Liver (tissue), 9 donors: ENCODE results near the gene NEK10. TPM values are rescaled to one million over a fixed set of nuclear protein-coding genes. Genes with fewer than 3 reads are reported as not detected.

Experiments
- DNase-seq: peaks from one replicate; pipeline ENCODE4 v3.0.0-alpha.2; 2017; ENCODE audit warnings: low spot score
- H3K27ac ChIP-seq, 2 donors: one replicate each; pipeline ENCODE4 v1.7.0; 2013; ENCODE audit warnings: inconsistent platforms in 2 of 2, low read length in 2 of 2, control low read depth in 1 of 2, low read depth in 1 of 2, mild to moderate bottlenecking in 1 of 2
- H3K27me3 ChIP-seq, 4 donors: one replicate each; pipeline versions ENCODE4 v1.6.1 to v1.7.0; 2013; ENCODE audit warnings: low read length in 3 of 4, inconsistent platforms in 1 of 4, mild to moderate bottlenecking in 1 of 4, moderate library complexity in 1 of 4; ENCODE audit not compliant: control insufficient read depth in 4 of 4, insufficient read depth in 4 of 4
- H3K36me3 ChIP-seq, 4 donors: one replicate each; pipeline versions ENCODE4 v1.6.1 to v1.7.0; 2013; ENCODE audit warnings: low read length in 3 of 4, mild to moderate bottlenecking in 3 of 4, low read depth in 1 of 4, moderate library complexity in 1 of 4; ENCODE audit not compliant: control insufficient read depth in 4 of 4, insufficient read depth in 3 of 4
- H3K4me1 ChIP-seq, 4 donors: one replicate each; pipeline versions ENCODE4 v1.6.1 to v1.7.0; 2013; ENCODE audit warnings: low read length in 3 of 4, mild to moderate bottlenecking in 3 of 4, moderate library complexity in 1 of 4; ENCODE audit not compliant: control insufficient read depth in 4 of 4, insufficient read depth in 4 of 4
- H3K4me3 ChIP-seq, 3 donors: one replicate each; pipeline versions ENCODE4 v1.6.1 to v1.7.0; 2013; ENCODE audit warnings: low read length in 3 of 3, control low read depth in 1 of 3, low read depth in 1 of 3, mild to moderate bottlenecking in 1 of 3
- H3K9ac ChIP-seq, 2 donors: one replicate each; pipeline ENCODE4 v1.7.0; 2013; ENCODE audit warnings: low read length in 2 of 2, mild to moderate bottlenecking in 2 of 2, moderate library complexity in 2 of 2, control low read depth in 1 of 2, low read depth in 1 of 2
- H3K9me3 ChIP-seq, 4 donors: one replicate each; pipeline versions ENCODE4 v1.6.1 to v1.7.0; 2013; ENCODE audit warnings: low read length in 3 of 4; ENCODE audit not compliant: control insufficient read depth in 4 of 4
- NR2F2 ChIP-seq: IDR thresholded peaks from 2 replicates; pipeline ENCODE4 v1.6.1; 2016; ENCODE audit warnings: antibody characterized with exemption
- RAD21 ChIP-seq, 2 donors: IDR thresholded peaks; 2 replicates each; pipeline ENCODE4 v1.6.1; 2016; ENCODE audit warnings: antibody characterized with exemption in 2 of 2, mild to moderate bottlenecking in 2 of 2
- SP1 ChIP-seq: IDR thresholded peaks from 2 replicates; pipeline ENCODE4 v1.6.1; 2018; ENCODE audit warnings: antibody characterized with exemption, mild to moderate bottlenecking
- WGBS: extraction: QIAGEN DNeasy Blood & Tissue Kit; methylation state at CpG from one replicate; pipeline ENCODE4 v1.1.7; 2013; 5-methylcytosine and 5-hydroxymethylcytosine counted together
- polyA plus RNA-seq, 2 donors: library from polyadenylated mRNA; stranded (reverse) in 1 of 2; unstranded in 1 of 2; fragments of 200-250 nt in 1 of 2; fragments of >200 nt in 1 of 2; fragmentation: Nextera tagmentation in 1 of 2; extraction: Ambion mirVana in 1 of 2; gene quantifications; one replicate each; pipeline versions ENCODE4 v1.2.1 to v1.2.3, GENCODE V29; 2013 to 2015
- total RNA-seq, 2 donors: library from RNA; depleted of rRNA; stranded (reverse); fragments of >200 nt; gene quantifications; one replicate each; pipeline ENCODE4 v1.2.3, GENCODE V29; 2014
- TF ChIP-seq, protein P1 (sequence below): IDR thresholded peaks from 2 replicates; pipeline ENCODE4 v1.6.1; 2016; ENCODE audit warnings: antibody characterized with exemption, mild to moderate bottlenecking
- TF ChIP-seq, protein P2 (sequence below): fragments of 150-350 bp; IDR thresholded peaks from 2 replicates; pipeline ENCODE4 v1.5.1; 2017; ENCODE audit warnings: improper control_type of control experiment, low read depth, low read length; ENCODE audit not compliant: missing input control
- TF ChIP-seq, protein P3 (sequence below): IDR thresholded peaks from 2 replicates; pipeline ENCODE4 v1.6.1; 2016; ENCODE audit warnings: antibody characterized with exemption
- donor health status: healthy.
- donor health status: healthy.
- donor health status: healthy.
- donor health status: healthy.
- donor health status: healthy.

The NEK10 gene
- total and polyA plus RNA-seq, 4 donors: 0.23 to 2.1 (median 0.70) TPM; not detected in 1

GRCh38 chr3:27349832-27350231 is 19.4 kb downstream of the NEK10 start (continued):
- TF ChIP-seq, protein P1, sequence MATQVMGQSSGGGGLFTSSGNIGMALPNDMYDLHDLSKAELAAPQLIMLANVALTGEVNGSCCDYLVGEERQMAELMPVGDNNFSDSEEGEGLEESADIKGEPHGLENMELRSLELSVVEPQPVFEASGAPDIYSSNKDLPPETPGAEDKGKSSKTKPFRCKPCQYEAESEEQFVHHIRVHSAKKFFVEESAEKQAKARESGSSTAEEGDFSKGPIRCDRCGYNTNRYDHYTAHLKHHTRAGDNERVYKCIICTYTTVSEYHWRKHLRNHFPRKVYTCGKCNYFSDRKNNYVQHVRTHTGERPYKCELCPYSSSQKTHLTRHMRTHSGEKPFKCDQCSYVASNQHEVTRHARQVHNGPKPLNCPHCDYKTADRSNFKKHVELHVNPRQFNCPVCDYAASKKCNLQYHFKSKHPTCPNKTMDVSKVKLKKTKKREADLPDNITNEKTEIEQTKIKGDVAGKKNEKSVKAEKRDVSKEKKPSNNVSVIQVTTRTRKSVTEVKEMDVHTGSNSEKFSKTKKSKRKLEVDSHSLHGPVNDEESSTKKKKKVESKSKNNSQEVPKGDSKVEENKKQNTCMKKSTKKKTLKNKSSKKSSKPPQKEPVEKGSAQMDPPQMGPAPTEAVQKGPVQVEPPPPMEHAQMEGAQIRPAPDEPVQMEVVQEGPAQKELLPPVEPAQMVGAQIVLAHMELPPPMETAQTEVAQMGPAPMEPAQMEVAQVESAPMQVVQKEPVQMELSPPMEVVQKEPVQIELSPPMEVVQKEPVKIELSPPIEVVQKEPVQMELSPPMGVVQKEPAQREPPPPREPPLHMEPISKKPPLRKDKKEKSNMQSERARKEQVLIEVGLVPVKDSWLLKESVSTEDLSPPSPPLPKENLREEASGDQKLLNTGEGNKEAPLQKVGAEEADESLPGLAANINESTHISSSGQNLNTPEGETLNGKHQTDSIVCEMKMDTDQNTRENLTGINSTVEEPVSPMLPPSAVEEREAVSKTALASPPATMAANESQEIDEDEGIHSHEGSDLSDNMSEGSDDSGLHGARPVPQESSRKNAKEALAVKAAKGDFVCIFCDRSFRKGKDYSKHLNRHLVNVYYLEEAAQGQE: no peak
- TF ChIP-seq RAD21 (IDR thresholded peaks at IDR 0.05) (no peak), SP1 (no peak)

DNA sequence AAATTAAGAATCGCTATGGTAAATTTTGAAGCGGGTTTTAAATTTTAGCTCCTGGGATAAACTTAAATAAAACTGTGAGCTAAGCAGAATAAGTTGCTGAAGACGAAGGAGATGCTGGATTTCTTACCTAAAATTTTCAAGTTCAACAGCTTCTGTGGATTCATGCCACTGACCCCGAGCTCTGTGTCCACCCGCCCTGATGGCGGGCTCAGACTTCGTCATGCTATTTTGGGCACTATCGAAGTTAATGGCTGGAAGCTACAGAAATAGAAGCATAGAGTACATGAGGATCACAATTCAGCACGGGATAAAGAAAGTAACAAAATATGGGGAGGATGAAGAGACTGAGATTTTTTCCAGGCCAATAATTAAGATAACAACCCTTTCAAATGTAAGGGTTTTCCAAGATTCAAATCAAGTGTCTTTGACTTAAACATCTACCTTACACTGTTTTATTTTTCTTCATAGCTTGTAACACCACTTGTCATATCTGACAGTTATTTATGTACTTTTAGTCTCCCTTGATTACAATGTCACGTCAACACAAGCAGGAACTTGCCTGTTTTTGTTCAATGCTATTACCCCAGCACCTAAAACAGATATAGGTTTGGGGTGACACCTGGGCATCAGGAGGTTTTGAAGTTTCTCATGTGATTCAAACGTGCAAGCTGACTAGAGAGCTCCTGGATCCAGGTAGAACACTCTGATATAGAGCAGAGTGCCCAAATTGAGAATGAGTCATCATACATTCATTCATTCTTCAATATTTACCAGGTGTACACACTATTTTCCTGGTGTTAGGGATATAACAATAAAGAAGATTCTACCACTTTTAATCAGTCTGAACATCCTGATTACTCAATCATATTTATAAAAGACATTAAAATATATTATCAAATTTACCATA is 23.0 kb downstream of the NEK10 start:
- Histone ChIP-seq H3K9ac (no peak overlapping the region), H3K27me3 (no peaks in the 10 kb centered on the region), H3K4me1 (peaks cover 0 to 41% (median 35%) of the 10 kb centered on the region in 4 donors), H3K27ac (peak overlapping the region in 1 of 2 donors; percentile 79), H3K9me3 (no peaks in the 10 kb centered on the region), H3K36me3 (no peaks in the 10 kb centered on the region), H3K4me3 (no peak overlapping the region)
- 83% methylated on average over 11 of the region's 11 CpGs for WGBS
- TF ChIP-seq, protein P2, sequence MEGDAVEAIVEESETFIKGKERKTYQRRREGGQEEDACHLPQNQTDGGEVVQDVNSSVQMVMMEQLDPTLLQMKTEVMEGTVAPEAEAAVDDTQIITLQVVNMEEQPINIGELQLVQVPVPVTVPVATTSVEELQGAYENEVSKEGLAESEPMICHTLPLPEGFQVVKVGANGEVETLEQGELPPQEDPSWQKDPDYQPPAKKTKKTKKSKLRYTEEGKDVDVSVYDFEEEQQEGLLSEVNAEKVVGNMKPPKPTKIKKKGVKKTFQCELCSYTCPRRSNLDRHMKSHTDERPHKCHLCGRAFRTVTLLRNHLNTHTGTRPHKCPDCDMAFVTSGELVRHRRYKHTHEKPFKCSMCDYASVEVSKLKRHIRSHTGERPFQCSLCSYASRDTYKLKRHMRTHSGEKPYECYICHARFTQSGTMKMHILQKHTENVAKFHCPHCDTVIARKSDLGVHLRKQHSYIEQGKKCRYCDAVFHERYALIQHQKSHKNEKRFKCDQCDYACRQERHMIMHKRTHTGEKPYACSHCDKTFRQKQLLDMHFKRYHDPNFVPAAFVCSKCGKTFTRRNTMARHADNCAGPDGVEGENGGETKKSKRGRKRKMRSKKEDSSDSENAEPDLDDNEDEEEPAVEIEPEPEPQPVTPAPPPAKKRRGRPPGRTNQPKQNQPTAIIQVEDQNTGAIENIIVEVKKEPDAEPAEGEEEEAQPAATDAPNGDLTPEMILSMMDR: no peak
- TF ChIP-seq SP1 (no peak), NR2F2 (no peak)
- TF ChIP-seq, protein P3, sequence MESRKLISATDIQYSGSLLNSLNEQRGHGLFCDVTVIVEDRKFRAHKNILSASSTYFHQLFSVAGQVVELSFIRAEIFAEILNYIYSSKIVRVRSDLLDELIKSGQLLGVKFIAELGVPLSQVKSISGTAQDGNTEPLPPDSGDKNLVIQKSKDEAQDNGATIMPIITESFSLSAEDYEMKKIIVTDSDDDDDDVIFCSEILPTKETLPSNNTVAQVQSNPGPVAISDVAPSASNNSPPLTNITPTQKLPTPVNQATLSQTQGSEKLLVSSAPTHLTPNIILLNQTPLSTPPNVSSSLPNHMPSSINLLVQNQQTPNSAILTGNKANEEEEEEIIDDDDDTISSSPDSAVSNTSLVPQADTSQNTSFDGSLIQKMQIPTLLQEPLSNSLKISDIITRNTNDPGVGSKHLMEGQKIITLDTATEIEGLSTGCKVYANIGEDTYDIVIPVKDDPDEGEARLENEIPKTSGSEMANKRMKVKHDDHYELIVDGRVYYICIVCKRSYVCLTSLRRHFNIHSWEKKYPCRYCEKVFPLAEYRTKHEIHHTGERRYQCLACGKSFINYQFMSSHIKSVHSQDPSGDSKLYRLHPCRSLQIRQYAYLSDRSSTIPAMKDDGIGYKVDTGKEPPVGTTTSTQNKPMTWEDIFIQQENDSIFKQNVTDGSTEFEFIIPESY: no peak
- TF ChIP-seq, protein P1: no peak
- no peak for DNase-seq
